Activated T-cell treated with anti-CD3 and anti-CD28 coated beads, Interleukin-2, amount 50 U/mL, for 1 hour (primary cell): ENCODE data around the gene DEGS2.

Experiments used
- DNase-seq: peaks from one replicate; pipeline ENCODE4 v3.0.0-alpha.2; 2020

Gene DEGS2

GRCh38 chr14:100109594-100109955, 49.9 kb downstream of the DEGS2 start:
- DNase-seq = no peak

GRCh38 chr14:100108840-100109593, 50.4 kb downstream of the DEGS2 start:
- no peak for DNase-seq

- DNase-seq = peak; percentile 92
These were observed 51.2 kb downstream of the DEGS2 start for GRCh38 chr14:100108042-100108825.

- no peak for DNase-seq
These were observed 52.2 kb downstream of the DEGS2 start for GRCh38 chr14:100107236-100107635.

GRCh38 chr14:100106250-100107112, 53.0 kb downstream of the DEGS2 start:
- DNase-seq = peak; percentile 67

- peak; percentile 52 for DNase-seq
These were observed 53.9 kb downstream of the DEGS2 start for GRCh38 chr14:100105357-100106169.

- DNase-seq = peak; percentile 45
These were observed 54.7 kb downstream of the DEGS2 start for GRCh38 chr14:100104523-100105300.

- no peak for DNase-seq
These were observed 55.5 kb downstream of the DEGS2 start for GRCh38 chr14:100104006-100104352.

GRCh38 chr14:100103250-100104005, 56.0 kb downstream of the DEGS2 start:
- no peak for DNase-seq

GRCh38 chr14:100102156-100102785, 57.2 kb downstream of the DEGS2 start:
- DNase-seq = peak; percentile 12

GRCh38 chr14:100100032-100100703, 59.3 kb downstream of the DEGS2 start:
- peak; percentile 18 for DNase-seq

- peak; percentile 16 for DNase-seq
These were observed 61.3 kb downstream of the DEGS2 start for GRCh38 chr14:100098171-100098570.

GRCh38 chr14:100096656-100097055, 62.8 kb downstream of the DEGS2 start:
- DNase-seq = no peak
